Progenitor cell of endocrine pancreas (in vitro differentiated cells): ENCODE data around the gene GABRR1. TPM values are rescaled to one million over a fixed set of nuclear protein-coding genes. Genes with fewer than 3 reads are reported as not detected.

Experiments used
- DNase-seq: peaks from one replicate; pipeline ENCODE4 v3.0.0; 2021; ENCODE audit warnings: low spot score; ENCODE audit not compliant: unreplicated experiment
- H3K27ac Mint-ChIP-seq: 2 replicates; pipeline ENCODE4 v1.8.0; 2021; ENCODE audit warnings: mild to moderate bottlenecking, moderate library complexity, mixed read lengths
- H3K27me3 Mint-ChIP-seq: 2 replicates; pipeline ENCODE4 v1.8.0; 2021; ENCODE audit warnings: mixed read lengths
- H3K36me3 Mint-ChIP-seq: 2 replicates; pipeline ENCODE4 v1.8.0; 2022; ENCODE audit warnings: mixed read lengths; ENCODE audit not compliant: insufficient read depth
- H3K4me1 Mint-ChIP-seq: 2 replicates; pipeline ENCODE4 v1.8.0; 2021; ENCODE audit warnings: low read depth, mixed read lengths
- H3K4me3 Mint-ChIP-seq: 2 replicates; pipeline ENCODE4 v1.8.0; 2021; ENCODE audit warnings: low read depth, mild to moderate bottlenecking, moderate library complexity, mixed read lengths
- H3K9me3 Mint-ChIP-seq: 2 replicates; pipeline ENCODE4 v1.8.0; 2021; ENCODE audit warnings: low read depth, mixed read lengths
- total RNA-seq: library from RNA; stranded (reverse); gene quantifications from 2 replicates; pipeline ENCODE4 v1.2.1, GENCODE V29; 2021
- TF ChIP-seq, protein P1 (sequence below): fragments of 200-600 bp; sonication (generic); IDR thresholded peaks from one replicate; pipeline ENCODE4 v1.5.0; 2021; ENCODE audit warnings: antibody characterized with exemption, mild to moderate bottlenecking; ENCODE audit not compliant: unreplicated experiment

GABRR1 gene
- total RNA-seq, 1 donor from 2014 or later = not detected

DNA sequence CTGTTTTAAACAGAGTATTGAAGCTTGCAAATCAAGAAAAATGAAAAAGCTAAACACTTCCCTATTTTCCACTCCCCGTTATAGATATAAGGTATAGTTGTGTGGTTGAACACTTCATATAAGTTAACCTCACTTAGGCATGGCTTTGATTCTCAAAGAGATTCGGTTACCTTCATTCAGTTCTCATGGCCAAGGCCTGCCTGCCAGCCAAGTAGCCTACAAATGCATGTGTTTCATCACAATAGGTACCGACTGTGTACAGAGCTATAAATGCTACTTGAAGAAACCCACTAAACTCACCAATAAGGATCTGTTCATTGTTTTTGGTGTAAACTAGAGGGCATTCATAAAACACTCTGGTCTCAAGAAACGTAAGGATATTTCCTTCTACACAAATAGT lies 43.5 kb downstream of the GABRR1 start:
- DNase-seq = no peak
- H3K36me3 Mint-ChIP-seq = no peaks in the 10 kb centered on the region

DNA sequence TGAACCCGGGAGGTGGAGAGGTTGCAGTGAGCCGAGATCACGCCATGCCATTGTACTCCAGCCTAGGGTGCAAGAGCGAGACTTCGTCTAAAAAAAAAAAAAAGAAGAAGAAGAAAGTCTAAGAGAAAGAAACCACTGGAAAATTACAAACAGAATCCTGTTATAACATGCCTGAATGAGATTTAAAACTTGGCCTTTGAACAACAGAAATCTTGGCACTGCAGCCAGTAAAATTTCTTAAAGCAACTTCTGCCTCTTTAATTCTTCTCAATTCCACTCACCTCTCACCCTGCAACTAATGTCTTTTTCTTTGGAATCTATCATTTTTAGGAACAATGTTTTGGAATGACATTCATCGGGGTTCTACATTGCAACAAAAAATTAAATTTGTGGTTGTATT lies 45.0 kb downstream of the GABRR1 start:
- H3K27ac Mint-ChIP-seq = no peak overlapping the region
- no peaks in the 10 kb centered on the region for H3K27me3 Mint-ChIP-seq
- TF ChIP-seq, protein P1, sequence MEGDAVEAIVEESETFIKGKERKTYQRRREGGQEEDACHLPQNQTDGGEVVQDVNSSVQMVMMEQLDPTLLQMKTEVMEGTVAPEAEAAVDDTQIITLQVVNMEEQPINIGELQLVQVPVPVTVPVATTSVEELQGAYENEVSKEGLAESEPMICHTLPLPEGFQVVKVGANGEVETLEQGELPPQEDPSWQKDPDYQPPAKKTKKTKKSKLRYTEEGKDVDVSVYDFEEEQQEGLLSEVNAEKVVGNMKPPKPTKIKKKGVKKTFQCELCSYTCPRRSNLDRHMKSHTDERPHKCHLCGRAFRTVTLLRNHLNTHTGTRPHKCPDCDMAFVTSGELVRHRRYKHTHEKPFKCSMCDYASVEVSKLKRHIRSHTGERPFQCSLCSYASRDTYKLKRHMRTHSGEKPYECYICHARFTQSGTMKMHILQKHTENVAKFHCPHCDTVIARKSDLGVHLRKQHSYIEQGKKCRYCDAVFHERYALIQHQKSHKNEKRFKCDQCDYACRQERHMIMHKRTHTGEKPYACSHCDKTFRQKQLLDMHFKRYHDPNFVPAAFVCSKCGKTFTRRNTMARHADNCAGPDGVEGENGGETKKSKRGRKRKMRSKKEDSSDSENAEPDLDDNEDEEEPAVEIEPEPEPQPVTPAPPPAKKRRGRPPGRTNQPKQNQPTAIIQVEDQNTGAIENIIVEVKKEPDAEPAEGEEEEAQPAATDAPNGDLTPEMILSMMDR = no peak
- no peaks in the 10 kb centered on the region for H3K4me1 Mint-ChIP-seq
- H3K4me3 Mint-ChIP-seq = no peak overlapping the region
- no peaks in the 10 kb centered on the region for H3K9me3 Mint-ChIP-seq
- H3K36me3 Mint-ChIP-seq = no peaks in the 10 kb centered on the region
- DNase-seq = no peak

More for the DNA sequence above, 43.5 kb downstream of the GABRR1 start:
- Mint-ChIP-seq H3K27me3 (no peaks in the 10 kb centered on the region), H3K4me1 (no peaks in the 10 kb centered on the region), H3K9me3 (no peaks in the 10 kb centered on the region), H3K4me3 (no peak overlapping the region), H3K27ac (no peak overlapping the region)
- TF ChIP-seq, protein P1 = no peak

DNA sequence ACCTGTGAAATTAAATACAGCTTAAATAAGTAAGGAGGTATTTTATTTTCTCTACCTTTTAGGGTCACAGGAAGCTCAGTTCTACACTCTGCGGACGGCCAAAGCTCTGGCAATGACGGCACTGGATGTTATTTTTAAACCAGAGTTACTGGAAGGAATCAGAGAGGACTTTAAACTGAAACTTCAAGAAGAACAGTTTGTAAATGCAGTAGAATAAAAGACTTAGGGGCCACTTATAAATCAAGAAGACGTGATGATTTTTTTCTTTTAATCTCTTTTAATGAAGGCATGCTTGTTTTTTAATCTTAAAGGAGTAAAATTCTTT lies 55.1 kb downstream of the GABRR1 start:
- Mint-ChIP-seq H3K27me3 (no peaks in the 10 kb centered on the region), H3K4me1 (no peaks in the 10 kb centered on the region), H3K27ac (no peak overlapping the region), H3K36me3 (peaks cover 20% of the 10 kb centered on the region), H3K9me3 (no peaks in the 10 kb centered on the region), H3K4me3 (no peak overlapping the region)
- DNase-seq = no peak
- TF ChIP-seq, protein P1 = no peak

DNA sequence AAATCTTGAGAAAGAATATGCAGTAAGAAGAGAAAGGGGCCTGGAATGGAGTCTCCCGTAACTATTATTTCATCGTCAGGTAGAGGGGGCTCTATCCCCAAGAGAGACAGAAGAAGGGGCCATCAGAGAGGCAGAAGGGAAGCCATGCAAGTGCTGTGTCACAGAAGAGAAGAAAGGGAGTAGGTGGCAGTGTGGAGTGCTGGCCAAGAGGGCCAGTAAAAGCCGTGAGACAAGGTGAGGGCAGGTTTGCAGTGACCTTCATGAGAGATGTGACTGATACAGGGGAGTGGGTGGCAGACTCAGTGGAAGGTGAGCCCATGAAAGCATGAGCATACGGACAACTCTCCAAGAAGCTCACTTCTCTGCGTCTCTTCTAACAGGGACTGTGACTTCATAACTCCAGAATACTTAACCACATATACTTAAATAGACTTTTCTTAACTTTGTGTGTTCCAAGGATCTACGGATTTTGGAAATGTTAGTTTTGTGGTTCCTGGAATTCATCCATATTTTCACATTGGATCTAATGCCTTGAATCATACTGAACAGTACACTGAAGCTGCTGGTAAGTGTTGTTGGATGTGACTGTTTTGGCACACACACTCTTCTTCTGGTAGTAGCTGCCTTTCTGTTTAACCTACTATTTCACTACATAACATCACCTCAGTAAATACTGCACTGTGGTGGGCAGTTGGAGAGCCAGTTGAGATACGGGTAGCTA lies 55.7 kb downstream of the GABRR1 start:
- H3K27ac Mint-ChIP-seq = no peak overlapping the region
- TF ChIP-seq, protein P1 = no peak
- no peak overlapping the region for H3K4me3 Mint-ChIP-seq
- H3K27me3 Mint-ChIP-seq = no peaks in the 10 kb centered on the region
- no peaks in the 10 kb centered on the region for H3K4me1 Mint-ChIP-seq
- no peaks in the 10 kb centered on the region for H3K9me3 Mint-ChIP-seq
- peaks cover 20% of the 10 kb centered on the region for H3K36me3 Mint-ChIP-seq
- DNase-seq = no peak

DNA sequence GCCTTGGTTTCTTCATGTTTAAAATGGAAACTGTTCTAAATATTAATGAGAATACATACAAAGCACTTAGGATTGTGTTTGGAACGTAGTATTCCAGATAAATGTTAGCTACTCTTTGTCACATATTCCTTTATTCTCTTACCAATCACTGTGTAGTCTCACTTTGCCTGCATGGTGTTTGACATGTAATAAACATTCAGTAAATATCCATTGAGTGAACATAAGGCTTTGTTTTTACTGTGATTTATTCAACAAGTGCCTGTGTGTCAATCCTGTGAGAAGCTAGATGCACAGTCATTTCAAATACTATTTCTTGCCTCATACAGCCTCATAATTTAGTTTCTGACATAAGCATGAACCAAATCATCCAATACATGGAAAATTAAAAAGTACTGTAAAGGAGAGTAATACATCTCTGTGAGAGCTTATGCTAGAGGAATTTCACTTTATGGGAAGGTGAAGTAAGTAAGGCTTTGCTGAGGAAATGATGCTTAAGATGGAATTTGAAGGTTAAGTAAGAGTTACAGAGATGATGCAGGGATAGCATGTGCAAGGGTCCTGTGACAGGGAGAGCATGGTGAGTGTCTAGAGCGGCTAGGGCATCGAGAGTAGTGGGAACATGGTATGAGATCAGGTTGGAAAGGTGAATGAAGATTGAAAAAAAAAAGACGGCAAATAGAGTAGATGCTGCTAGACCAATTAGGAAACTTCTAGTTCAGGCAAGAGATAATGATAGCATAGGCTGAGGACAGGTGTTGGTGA lies 56.6 kb downstream of the GABRR1 start:
- Mint-ChIP-seq H3K36me3 (peaks cover 19% of the 10 kb centered on the region), H3K4me1 (no peaks in the 10 kb centered on the region), H3K27me3 (no peaks in the 10 kb centered on the region), H3K27ac (no peak overlapping the region), H3K9me3 (no peaks in the 10 kb centered on the region), H3K4me3 (no peak overlapping the region)
- no peak for DNase-seq
- TF ChIP-seq, protein P1 = no peak
